Retina (tissue), 1 donor: Measurements from ENCODE around the gene CPNE4.
"Not testable (repeated sequence)": the region's sequence is repeated elsewhere in the genome, so short reads cannot be mapped to it uniquely, and the experiment has no call there.

Source experiments
- DNase-seq: peaks from one replicate; pipeline ENCODE4 v3.0.0-alpha.2; 2016

The CPNE4 gene

GRCh38 chr3:132034486-132035464 lies at the start of gene CPNE4:
Gene CPNE4, minus strand, starts transcription at chr3:132035014.
- peak; percentile 96 for DNase-seq

- DNase-seq, result no peak
Observed at GRCh38 chr3:132083583-132084279, 48.9 kb upstream of the CPNE4 start.

- DNase-seq, result no peak
Observed at GRCh38 chr3:132083159-132083558, 48.3 kb upstream of the CPNE4 start.

- DNase-seq, result no peak
Observed at GRCh38 chr3:132079147-132079546, 44.3 kb upstream of the CPNE4 start.

- DNase-seq, result no peak
Observed at GRCh38 chr3:132073771-132074170, 39.0 kb upstream of the CPNE4 start.

GRCh38 chr3:132071043-132071442 lies 36.2 kb upstream of the CPNE4 start:
- DNase-seq, result no peak

GRCh38 chr3:132064114-132064513 lies 29.3 kb upstream of the CPNE4 start:
- no peak for DNase-seq

- no peak for DNase-seq
Observed at GRCh38 chr3:132062535-132062934, 27.7 kb upstream of the CPNE4 start.

- DNase-seq, result no peak
Observed at GRCh38 chr3:132055872-132056271, 21.1 kb upstream of the CPNE4 start.

GRCh38 chr3:132047209-132047608 lies 12.4 kb upstream of the CPNE4 start:
- no peak for DNase-seq

- DNase-seq, result not testable (repeated sequence)
Observed at GRCh38 chr3:132044874-132045273, 10.1 kb upstream of the CPNE4 start.

- no peak for DNase-seq
Observed at GRCh38 chr3:132042681-132043080, 7.9 kb upstream of the CPNE4 start.

GRCh38 chr3:132038198-132038825 lies 3.5 kb upstream of the CPNE4 start:
- no peak for DNase-seq

GRCh38 chr3:132037581-132037980 lies 2.8 kb upstream of the CPNE4 start:
- DNase-seq, result no peak

GRCh38 chr3:132037056-132037455 lies 2.2 kb upstream of the CPNE4 start:
- no peak for DNase-seq

GRCh38 chr3:132034097-132034485 lies 723 bp downstream of the CPNE4 start:
- no peak for DNase-seq

GRCh38 chr3:132033471-132033870 lies 1.3 kb downstream of the CPNE4 start:
- peak; percentile 46 for DNase-seq

- DNase-seq, result no peak
Observed at GRCh38 chr3:132032959-132033358, 1.9 kb downstream of the CPNE4 start.

GRCh38 chr3:132029182-132029902 lies 5.5 kb downstream of the CPNE4 start:
- peak; percentile 82 for DNase-seq

- no peak for DNase-seq
Observed at GRCh38 chr3:132022914-132023313, 11.9 kb downstream of the CPNE4 start.

- DNase-seq, result no peak
Observed at GRCh38 chr3:132020058-132020457, 14.8 kb downstream of the CPNE4 start.

- DNase-seq, result no peak
Observed at GRCh38 chr3:132017137-132017536, 17.7 kb downstream of the CPNE4 start.
